GM12878 (cell line): Measurements from ENCODE around the gene AKAP14. TPM values are rescaled to one million over a fixed set of nuclear protein-coding genes. Genes with fewer than 3 reads are reported as not detected.
A peak's percentile ranks its signal among the peaks of the same experiment; 100 is the strongest.

Source experiments
- ATAC-seq: fragments of 200-7000 bp; cut with Tn5 transposase; 3 replicates; pipeline ENCODE4 v1.9.1; 2020; ENCODE audit warnings: mild to moderate bottlenecking, moderate library complexity
- BruUV-seq: library from RNA; stranded (reverse); fragments of 400-500 nt; replicated peaks from 2 replicates; lab custom pipeline; 2021; lab: Mats Ljungman, UMichigan
- CTCF ChIA-PET: fragments of 300-600 bp; sonication (Branson Sonifier 250); formaldehyde crosslinking; extraction: SDS; loops from one replicate; lab custom pipeline; 2021; ENCODE audit warnings: inconsistent platforms; lab: Yijun Ruan, JAX
- POLR2A ChIA-PET: fragments of 350-600 bp; formaldehyde crosslinking; extraction: SDS; loops from one replicate; lab custom pipeline; 2021; ENCODE audit warnings: inconsistent platforms; lab: Charles Lee
- RAD21 ChIA-PET: fragments of 300-600 bp; sonication (Branson Sonifier 250); formaldehyde crosslinking; loops from one replicate; lab custom pipeline; 2023; ENCODE audit warnings: antibody characterized with exemption; ENCODE audit not compliant: unreplicated experiment; lab: Charles Lee
- SMC1A ChIA-PET: fragments of 300-600 bp; sonication (Branson Sonifier 250); formaldehyde crosslinking; loops from one replicate; lab custom pipeline; 2023; ENCODE audit not compliant: unreplicated experiment, uncharacterized antibody; lab: Charles Lee
- DNase-seq: peaks from one replicate; pipeline ENCODE4 v3.0.0-alpha.2; 2011; ENCODE audit warnings: low read depth, low spot score
- FAIRE-seq: peaks from 3 replicates; lab custom pipeline; 2011; peaks lifted over from hg19 to GRCh38; lab: Jason Lieb, UNC
- H2AFZ ChIP-seq: 2 replicates; pipeline ENCODE4 v1.6.0; 2011; ENCODE audit warnings: low read depth, low read length, control low read depth; ENCODE audit not compliant: control insufficient read depth
- H3K27ac ChIP-seq: 2 replicates; pipeline ENCODE4 v1.5.1; 2011; ENCODE audit warnings: control low read depth; ENCODE audit not compliant: control insufficient read depth, insufficient read depth
- H3K27me3 ChIP-seq, 2 experiments: replicated peaks in 1 of 2; 2 replicates each; pipeline versions ENCODE4 v1.6.0 to v1.6.1; 2011; ENCODE audit warnings: low read length in 1 of 2; ENCODE audit not compliant: control insufficient read depth in 2 of 2, insufficient read depth in 2 of 2
- H3K36me3 ChIP-seq, 2 experiments: 2 replicates each; pipeline ENCODE4 v1.5.1; 2011; ENCODE audit warnings: low read length in 1 of 2; ENCODE audit not compliant: control insufficient read depth in 2 of 2, insufficient read depth in 2 of 2
- H3K4me1 ChIP-seq: 2 replicates; pipeline ENCODE4 v1.6.1; 2011; ENCODE audit warnings: mild to moderate bottlenecking, low read length, moderate library complexity, mixed read lengths; ENCODE audit not compliant: control insufficient read depth, insufficient read depth
- H3K4me2 ChIP-seq: 2 replicates; pipeline ENCODE4 v1.6.0; 2011; ENCODE audit warnings: control low read depth; ENCODE audit not compliant: control insufficient read depth, insufficient read depth
- H3K4me3 ChIP-seq: fragments of 200-600 bp; sonication (generic); 2 replicates; pipeline ENCODE4 v1.5.1; 2016
- H3K79me2 ChIP-seq: 2 replicates; pipeline ENCODE4 v1.6.0; 2011; ENCODE audit warnings: low read length; ENCODE audit not compliant: control insufficient read depth, insufficient read depth
- H3K9ac ChIP-seq: 2 replicates; pipeline ENCODE4 v1.8.0; 2011; ENCODE audit warnings: low read length, control low read depth, mixed read lengths; ENCODE audit not compliant: control insufficient read depth, insufficient read depth
- H3K9me3 ChIP-seq: replicated peaks from 3 replicates; pipeline ENCODE4 v1.5.1; 2011; ENCODE audit warnings: mild to moderate bottlenecking, low read length; ENCODE audit not compliant: control insufficient read depth, insufficient read depth
- H4K20me1 ChIP-seq: 2 replicates; pipeline ENCODE4 v1.6.0; 2011; ENCODE audit not compliant: control insufficient read depth, insufficient read depth
- CBX3 ChIP-seq: fragments of 200-600 bp; sonication (generic); IDR thresholded peaks from 2 replicates; pipeline ENCODE4 v1.6.1; 2016; ENCODE audit warnings: low read depth, borderline replicate concordance
- CHD1 ChIP-seq: IDR thresholded peaks from 2 replicates; pipeline ENCODE4 v1.6.1; 2012; ENCODE audit warnings: low read depth, low read length, improper control_type of control experiment
- CREM ChIP-seq: IDR thresholded peaks from 2 replicates; pipeline ENCODE4 v1.6.1; 2014; ENCODE audit warnings: antibody characterized with exemption, low read depth
- IKZF2 ChIP-seq, 2 experiments: fragments of 450-650 bp; IDR thresholded peaks; 2 replicates each; pipeline ENCODE4 v1.6.1; 2017; ENCODE audit warnings: mild to moderate bottlenecking in 2 of 2, moderate library complexity in 2 of 2
- MEF2A ChIP-seq: IDR thresholded peaks from 2 replicates; pipeline ENCODE4 v1.6.1; 2011; ENCODE audit warnings: low read depth, mild to moderate bottlenecking, low read length, moderate library complexity; ENCODE audit not compliant: insufficient read depth
- MXI1 ChIP-seq: fragments of 150-350 bp; IDR thresholded peaks from 2 replicates; pipeline ENCODE4 v1.6.1; 2011; ENCODE audit warnings: low read depth, mild to moderate bottlenecking, inconsistent platforms, low read length, improper control_type of control experiment
- PKNOX1 ChIP-seq: fragments of 450-650 bp; IDR thresholded peaks from 2 replicates; pipeline ENCODE4 v1.6.1; 2016; ENCODE audit warnings: mild to moderate bottlenecking
- POLR2AphosphoS2 ChIP-seq: IDR thresholded peaks from 2 replicates; pipeline ENCODE4 v1.6.1; 2011; ENCODE audit warnings: low read depth, mild to moderate bottlenecking, low read length, improper control_type of control experiment, moderate library complexity
- RFX5 ChIP-seq: IDR thresholded peaks from 2 replicates; pipeline ENCODE4 v1.6.1; 2011; ENCODE audit warnings: low read depth, low read length, improper control_type of control experiment
- SIX5 ChIP-seq: IDR thresholded peaks from 2 replicates; pipeline ENCODE4 v1.6.1; 2011; ENCODE audit warnings: mild to moderate bottlenecking, low read depth, low read length, moderate library complexity; ENCODE audit not compliant: severe bottlenecking
- SMARCA5 ChIP-seq: fragments of 450-650 bp; IDR thresholded peaks from 2 replicates; pipeline ENCODE4 v1.6.1; 2017; ENCODE audit warnings: mild to moderate bottlenecking
- SREBF1 ChIP-seq: IDR thresholded peaks from 2 replicates; pipeline ENCODE4 v1.6.1; 2012; ENCODE audit warnings: mild to moderate bottlenecking, low read length
- TAF1 ChIP-seq: IDR thresholded peaks from 2 replicates; pipeline ENCODE4 v1.6.1; 2011; ENCODE audit warnings: mild to moderate bottlenecking, low read depth, low read length, borderline replicate concordance
- TARDBP ChIP-seq: IDR thresholded peaks from 2 replicates; pipeline ENCODE4 v1.6.1; 2016; ENCODE audit warnings: borderline replicate concordance
- TCF7 ChIP-seq: IDR thresholded peaks from 2 replicates; pipeline ENCODE4 v1.6.1; 2014; ENCODE audit warnings: antibody characterized with exemption, borderline replicate concordance
- ZBTB40 ChIP-seq: fragments of 450-650 bp; IDR thresholded peaks from 2 replicates; pipeline ENCODE4 v1.6.1; 2016; ENCODE audit warnings: mild to moderate bottlenecking, moderate library complexity, borderline replicate concordance
- ZNF384 ChIP-seq: IDR thresholded peaks from 2 replicates; pipeline ENCODE4 v1.6.1; 2012; ENCODE audit warnings: low read depth, mild to moderate bottlenecking, low read length, improper control_type of control experiment, borderline replicate concordance
- ZZZ3 ChIP-seq: IDR thresholded peaks from 2 replicates; pipeline ENCODE4 v1.6.1; 2011; ENCODE audit warnings: low read depth; ENCODE audit not compliant: control insufficient read depth, insufficient read length
- WGBS: methylation state at CpG from one replicate; pipeline ENCODE4 v1.1.6; 2016; ENCODE audit warnings: low lambda C conversion rate; ENCODE audit not compliant: insufficient replicate concordance, insufficient coverage; ENCODE audit errors: missing lambda C conversion rate; 5-methylcytosine and 5-hydroxymethylcytosine counted together
- in situ Hi-C: fragments of 300-500 bp; cut with MboI; formaldehyde crosslinking; loops from 9 replicates; pipeline ENCODE4 v1.14.3; 2018; ENCODE audit warnings: mixed read lengths
- intact Hi-C: fragments of 100-400 bp; cut with micrococcal nuclease; formaldehyde crosslinking; loops from one replicate; pipeline ENCODE4 v1.14.2; 2022; ENCODE audit not compliant: unreplicated experiment
- polyA plus RNA-seq, 11 experiments: library from polyadenylated mRNA; depleted of rRNA in 4 of 11; unstranded in 6 of 11; stranded (reverse) in 5 of 11; fragments of >200 nt; fragmentation: Nextera tagmentation in 4 of 11; fragmentation: Illumina TruSeq in 1 of 11; extraction: Ambion mirVana in 4 of 11; extraction: Trizol in 1 of 11; gene quantifications; 1 replicate in 1 of 11; 2 replicates in 10 of 11; pipeline versions ENCODE4 v1.2.1 to v1.2.3, GENCODE V29; 2011 to 2016; ENCODE audit warnings: inconsistent platforms in 2 of 11, missing spikeins in 2 of 11, low read depth in 1 of 11
- total RNA-seq, 4 experiments: library from RNA; depleted of rRNA in 3 of 4; stranded (reverse); fragments of >200 nt in 3 of 4; fragmentation: Illumina TruSeq in 1 of 4; extraction: Trizol in 1 of 4; gene quantifications; 2 replicates each; pipeline versions ENCODE4 v1.2.1 to v1.2.3, GENCODE V29; 2013 to 2021

The AKAP14 gene
- total and polyA plus RNA-seq, 10 of the 15 experiments (the other 5 are each of a cell fraction or from before 2014, with no cell fraction given) = not detected

- BruUV-seq = no TSS peak
- peak within 1 kb of the TSS; percentile 80 for H2AFZ ChIP-seq
- H3K79me2 ChIP-seq = peaks cover 16% of the 10 kb centered on the region
- RAD21 ChIA-PET = interaction anchor here (0.7 to 1.7 kb wide), 10 partner anchors 16 to 243 kb away, joined by 3 to 20 read pairs (median 3); partner anchors contain the start of genes NDUFA1, RNF113A and RPL39
- no peaks in the 10 kb centered on the region for H3K9me3 ChIP-seq
- peak within 1 kb of the TSS; percentile 70 for H3K4me3 ChIP-seq
- H3K4me2 ChIP-seq = peak within 1 kb of the TSS; percentile 60
- WGBS = 42% methylated on average over 53 of the region's 54 CpGs
- peak within 1 kb of the TSS; percentile 81 for H3K27ac ChIP-seq
- DNase-seq (peak; percentile 84), ATAC-seq (peak; percentile 96), FAIRE-seq (peak; percentile 85)
- no peaks in the 10 kb centered on the region for H3K27me3 ChIP-seq
- in situ Hi-C loops (no loop called here), intact Hi-C loops (loop anchor here (2.0 kb wide), 2 partner anchors 18 to 62 kb away; partner anchors contain the start of genes NDUFA1, RNF113A and RPL39)
- H4K20me1 ChIP-seq = no peaks in the 10 kb centered on the region
- H3K9ac ChIP-seq = peak within 1 kb of the TSS; percentile 83
- SMC1A ChIA-PET = interaction anchor here (0.7 to 2.9 kb wide), 7 partner anchors 18 to 285 kb away, joined by 3 to 18 read pairs (median 3); partner anchors contain the start of genes NDUFA1, RNF113A, RPL39 and SOWAHD
- no peaks in the 10 kb centered on the region for H3K36me3 ChIP-seq
- CTCF ChIA-PET = interaction anchor here (1.2 to 1.7 kb wide), 5 partner anchors 18 to 68 kb away, joined by 3 to 7 read pairs (median 4); partner anchors contain the start of genes RNF113A and RPL39
- POLR2A ChIA-PET = interaction anchor here (1.7 to 2.4 kb wide), 2 partner anchors 18 to 61 kb away, joined by 19 to 24 read pairs; partner anchors contain the start of genes NDUFA1, RNF113A and RPL39
- H3K4me1 ChIP-seq = no peaks in the 10 kb centered on the region
- TF ChIP-seq SIX5 (peak; percentile 66), ZZZ3 (no peak), MEF2A (no peak), MXI1 (no peak; the same call in 1 of the 2 replicates), TCF7 (no peak), TARDBP (no peak), IKZF2 (IDR thresholded peaks at IDR 0.05) (peak; percentile 80 to 82), SREBF1 (no peak), TAF1 (0 out of 2 replicates have a peak, but pooled peaks have one; percentile 39), PKNOX1 (peak; percentile 37; the same call in 1 of the 2 replicates), ZBTB40 (0 out of 2 replicates have a peak, but pooled peaks have one; percentile 34), CHD1 (no peak), RFX5 (no peak), CBX3 (no peak), CREM (peak; percentile 76), SMARCA5 (no peak), ZNF384 (no peak), POLR2AphosphoS2 (0 out of 2 replicates have a peak, but pooled peaks have one; percentile 29)
Observed at GRCh38 chrX:119852382-119853353, 43.0 kb upstream of the AKAP14 start, which contains the start of gene UPF3B. Gene UPF3B (minus strand): TSS chrX:119852963. CDS start chrX:119852928, 35 bp downstream.
